GM12872 (cell line): ENCODE data around the gene PROKR1.

ENCODE experiments used
- CTCF ChIP-seq: IDR thresholded peaks from 3 replicates; pipeline ENCODE4 v1.5.1; 2011; ENCODE audit warnings: low read depth, mild to moderate bottlenecking, low read length, moderate library complexity; ENCODE audit not compliant: insufficient read depth

The PROKR1 gene

GRCh38 chr2:68660658-68661057 lies 17.3 kb downstream of the PROKR1 start:
- TF ChIP-seq CTCF: no peak

GRCh38 chr2:68662466-68662865 lies 19.1 kb downstream of the PROKR1 start:
- TF ChIP-seq CTCF: no peak

- TF ChIP-seq CTCF: no peak
Observed at GRCh38 chr2:68663371-68664156, 20.2 kb downstream of the PROKR1 start.

- TF ChIP-seq CTCF: no peak
Observed at GRCh38 chr2:68667371-68667770, 24.0 kb downstream of the PROKR1 start.

- TF ChIP-seq CTCF: no peak
Observed at GRCh38 chr2:68669651-68670050, 26.3 kb downstream of the PROKR1 start.

- TF ChIP-seq CTCF: no peak
Observed at GRCh38 chr2:68671961-68672360, 28.6 kb downstream of the PROKR1 start.

GRCh38 chr2:68673631-68674030 lies 30.3 kb downstream of the PROKR1 start:
- no peak for TF ChIP-seq CTCF

- no peak for TF ChIP-seq CTCF
Observed at GRCh38 chr2:68675470-68675869, 32.1 kb downstream of the PROKR1 start.
